AG09309 (cell line): ENCODE results near the gene TSPAN9.

Experiments used
- DNase-seq: peaks from one replicate; pipeline ENCODE4 v3.0.0-alpha.2; 2010; ENCODE audit warnings: low read depth
- H3K4me3 ChIP-seq: 2 replicates; pipeline ENCODE4 v1.5.1; 2011; ENCODE audit warnings: mild to moderate bottlenecking, low read depth, low read length, moderate library complexity; ENCODE audit not compliant: control insufficient read depth
- CTCF ChIP-seq: IDR thresholded peaks from 2 replicates; pipeline ENCODE4 v1.5.1; 2011; ENCODE audit warnings: mild to moderate bottlenecking, low read depth, low read length, inconsistent platforms; ENCODE audit not compliant: insufficient read depth, control insufficient read depth; ENCODE audit errors: missing control alignments

TSPAN9 gene

GRCh38 chr12:3308063-3308462 is 230.9 kb downstream of the TSPAN9 start:
- no peak for DNase-seq
- no peak overlapping the region for H3K4me3 ChIP-seq
- no peak for TF ChIP-seq CTCF

GRCh38 chr12:3308609-3309008 is 231.4 kb downstream of the TSPAN9 start:
- TF ChIP-seq CTCF: no peak
- no peak for DNase-seq
- H3K4me3 ChIP-seq: no peak overlapping the region

- no peak overlapping the region for H3K4me3 ChIP-seq
- DNase-seq: no peak
- no peak for TF ChIP-seq CTCF
These were observed 232.6 kb downstream of the TSPAN9 start for GRCh38 chr12:3309805-3310204.

GRCh38 chr12:3310271-3311026 is 233.3 kb downstream of the TSPAN9 start:
- H3K4me3 ChIP-seq: no peak overlapping the region
- no peak for TF ChIP-seq CTCF
- DNase-seq: no peak

GRCh38 chr12:3311027-3311402 is 233.8 kb downstream of the TSPAN9 start:
- H3K4me3 ChIP-seq: no peak overlapping the region
- no peak for DNase-seq
- no peak for TF ChIP-seq CTCF

- H3K4me3 ChIP-seq: no peak overlapping the region
- no peak for TF ChIP-seq CTCF
- DNase-seq: no peak
These were observed 234.4 kb downstream of the TSPAN9 start for GRCh38 chr12:3311491-3312103.
